ENCODE results near the gene SNAPC1.

Gene SNAPC1

GRCh38 chr14:61837336-61838229, 75.4 kb downstream of the SNAPC1 start:
- TF ChIP-seq TEAD4 (IDR thresholded peaks at IDR 0.05) (peak; percentile 70), ZBTB7A (IDR thresholded peaks at IDR 0.05; ENCODE audit: low read depth) (no peak), RAD21 (IDR thresholded peaks at IDR 0.05; ENCODE audit: low read depth) (peak; percentile 98), EGR1 (IDR thresholded peaks at IDR 0.05) (no peak)

DNA sequence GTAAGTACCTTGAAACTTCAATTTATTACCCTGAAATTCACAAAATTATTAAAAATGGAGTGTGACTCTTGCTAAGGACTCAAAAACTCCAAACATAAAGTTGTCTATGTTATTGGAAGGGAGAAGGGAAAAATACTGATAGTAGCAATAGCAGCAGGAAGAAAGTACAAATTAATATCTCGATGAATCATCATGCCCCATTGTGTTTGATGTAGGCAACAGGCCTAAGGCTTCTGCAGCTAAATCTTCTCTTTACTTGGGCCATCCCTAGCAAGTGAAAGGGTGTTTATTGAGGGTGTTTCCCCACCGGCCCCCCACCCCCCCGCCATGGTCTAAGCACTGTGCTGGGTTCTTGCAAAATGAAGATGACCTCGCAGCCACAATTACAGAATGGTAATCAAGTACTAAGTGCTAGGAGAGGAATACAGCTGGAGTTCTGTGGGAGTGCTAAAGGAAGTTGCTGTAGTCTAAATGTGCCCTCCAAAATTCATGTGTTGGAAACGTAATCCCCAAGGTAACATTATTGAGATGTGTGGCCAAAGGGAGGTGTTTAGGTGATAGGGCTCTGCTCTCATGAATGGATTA, 76.5 kb downstream of the SNAPC1 start:
- TF ChIP-seq EGR1 (IDR thresholded peaks at IDR 0.05), result no peak
- TF ChIP-seq, protein P1, sequence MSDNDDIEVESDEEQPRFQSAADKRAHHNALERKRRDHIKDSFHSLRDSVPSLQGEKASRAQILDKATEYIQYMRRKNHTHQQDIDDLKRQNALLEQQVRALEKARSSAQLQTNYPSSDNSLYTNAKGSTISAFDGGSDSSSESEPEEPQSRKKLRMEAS (IDR thresholded peaks at IDR 0.05), result no peak
- no peak for TF ChIP-seq FOXM1 (IDR thresholded peaks at IDR 0.05; ENCODE audit: borderline replicate concordance, low read depth)
- TF ChIP-seq TAF1 (IDR thresholded peaks at IDR 0.05; ENCODE audit: low read depth), result no peak
- TF ChIP-seq NFIC (IDR thresholded peaks at IDR 0.05), result no peak
- no peak for TF ChIP-seq USF1 (IDR thresholded peaks at IDR 0.05)
- TF ChIP-seq CREB1 (IDR thresholded peaks at IDR 0.05; ENCODE audit: low read depth), result no peak
- TF ChIP-seq TCF12 (IDR thresholded peaks at IDR 0.05; ENCODE audit: low read depth), result no peak
- TF ChIP-seq TEAD4 (IDR thresholded peaks at IDR 0.05), result no peak
- no peak for TF ChIP-seq RAD21 (IDR thresholded peaks at IDR 0.05; ENCODE audit: low read depth)
- no peak for TF ChIP-seq ZBTB7A (IDR thresholded peaks at IDR 0.05; ENCODE audit: low read depth)
- TF ChIP-seq CEBPB (IDR thresholded peaks at IDR 0.05), result no peak
- TF ChIP-seq, protein P2, sequence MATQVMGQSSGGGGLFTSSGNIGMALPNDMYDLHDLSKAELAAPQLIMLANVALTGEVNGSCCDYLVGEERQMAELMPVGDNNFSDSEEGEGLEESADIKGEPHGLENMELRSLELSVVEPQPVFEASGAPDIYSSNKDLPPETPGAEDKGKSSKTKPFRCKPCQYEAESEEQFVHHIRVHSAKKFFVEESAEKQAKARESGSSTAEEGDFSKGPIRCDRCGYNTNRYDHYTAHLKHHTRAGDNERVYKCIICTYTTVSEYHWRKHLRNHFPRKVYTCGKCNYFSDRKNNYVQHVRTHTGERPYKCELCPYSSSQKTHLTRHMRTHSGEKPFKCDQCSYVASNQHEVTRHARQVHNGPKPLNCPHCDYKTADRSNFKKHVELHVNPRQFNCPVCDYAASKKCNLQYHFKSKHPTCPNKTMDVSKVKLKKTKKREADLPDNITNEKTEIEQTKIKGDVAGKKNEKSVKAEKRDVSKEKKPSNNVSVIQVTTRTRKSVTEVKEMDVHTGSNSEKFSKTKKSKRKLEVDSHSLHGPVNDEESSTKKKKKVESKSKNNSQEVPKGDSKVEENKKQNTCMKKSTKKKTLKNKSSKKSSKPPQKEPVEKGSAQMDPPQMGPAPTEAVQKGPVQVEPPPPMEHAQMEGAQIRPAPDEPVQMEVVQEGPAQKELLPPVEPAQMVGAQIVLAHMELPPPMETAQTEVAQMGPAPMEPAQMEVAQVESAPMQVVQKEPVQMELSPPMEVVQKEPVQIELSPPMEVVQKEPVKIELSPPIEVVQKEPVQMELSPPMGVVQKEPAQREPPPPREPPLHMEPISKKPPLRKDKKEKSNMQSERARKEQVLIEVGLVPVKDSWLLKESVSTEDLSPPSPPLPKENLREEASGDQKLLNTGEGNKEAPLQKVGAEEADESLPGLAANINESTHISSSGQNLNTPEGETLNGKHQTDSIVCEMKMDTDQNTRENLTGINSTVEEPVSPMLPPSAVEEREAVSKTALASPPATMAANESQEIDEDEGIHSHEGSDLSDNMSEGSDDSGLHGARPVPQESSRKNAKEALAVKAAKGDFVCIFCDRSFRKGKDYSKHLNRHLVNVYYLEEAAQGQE (IDR thresholded peaks at IDR 0.05; ENCODE audit: low read depth), result no peak
- TF ChIP-seq YY1 (IDR thresholded peaks at IDR 0.05; ENCODE audit: low read depth), result no peak

GRCh38 chr14:61839507-61839906, 77.3 kb downstream of the SNAPC1 start:
- TF ChIP-seq, protein P1 (IDR thresholded peaks at IDR 0.05), result no peak
- no peak for TF ChIP-seq TCF12 (IDR thresholded peaks at IDR 0.05; ENCODE audit: low read depth)
- no peak for TF ChIP-seq TAF1 (IDR thresholded peaks at IDR 0.05; ENCODE audit: low read depth)
- no peak for TF ChIP-seq EP300 (IDR thresholded peaks at IDR 0.05; ENCODE audit: borderline replicate concordance)
- TF ChIP-seq USF1 (IDR thresholded peaks at IDR 0.05), result no peak
- TF ChIP-seq TEAD4 (IDR thresholded peaks at IDR 0.05), result no peak
- TF ChIP-seq CEBPB (IDR thresholded peaks at IDR 0.05), result no peak
- TF ChIP-seq NFIC (IDR thresholded peaks at IDR 0.05), result no peak
- TF ChIP-seq RAD21 (IDR thresholded peaks at IDR 0.05; ENCODE audit: low read depth), result no peak
- no peak for TF ChIP-seq YY1 (IDR thresholded peaks at IDR 0.05; ENCODE audit: low read depth)
- TF ChIP-seq EGR1 (IDR thresholded peaks at IDR 0.05), result no peak
- TF ChIP-seq FOXM1 (IDR thresholded peaks at IDR 0.05; ENCODE audit: borderline replicate concordance, low read depth), result no peak
- TF ChIP-seq, protein P2 (IDR thresholded peaks at IDR 0.05; ENCODE audit: low read depth), result no peak
- TF ChIP-seq ZBTB7A (IDR thresholded peaks at IDR 0.05; ENCODE audit: low read depth), result no peak

- TF ChIP-seq CEBPB (IDR thresholded peaks at IDR 0.05), result no peak
- TF ChIP-seq USF1 (IDR thresholded peaks at IDR 0.05), result no peak
- TF ChIP-seq TAF1 (IDR thresholded peaks at IDR 0.05; ENCODE audit: low read depth), result no peak
- TF ChIP-seq, protein P2 (IDR thresholded peaks at IDR 0.05; ENCODE audit: low read depth), result no peak
- no peak for TF ChIP-seq YY1 (IDR thresholded peaks at IDR 0.05; ENCODE audit: low read depth)
- no peak for TF ChIP-seq RAD21 (IDR thresholded peaks at IDR 0.05; ENCODE audit: low read depth)
- TF ChIP-seq, protein P1 (IDR thresholded peaks at IDR 0.05), result no peak
- TF ChIP-seq CREB1 (IDR thresholded peaks at IDR 0.05; ENCODE audit: low read depth), result no peak
- no peak for TF ChIP-seq ZBTB7A (IDR thresholded peaks at IDR 0.05; ENCODE audit: low read depth)
- TF ChIP-seq TEAD4 (IDR thresholded peaks at IDR 0.05), result no peak
- TF ChIP-seq EP300 (IDR thresholded peaks at IDR 0.05; ENCODE audit: borderline replicate concordance), result no peak
- TF ChIP-seq FOXM1 (IDR thresholded peaks at IDR 0.05; ENCODE audit: borderline replicate concordance, low read depth), result no peak
Measured at GRCh38 chr14:61841145-61841544, 78.9 kb downstream of the SNAPC1 start.

Data from Ishikawa (cell line).